ENCODE measurements around the gene QRFP.

Gene QRFP

GRCh38 chr9:130888146-130888885 lies 8.3 kb downstream of the QRFP start:
- no peak for DNase-seq

GRCh38 chr9:130887494-130888144 lies 9.0 kb downstream of the QRFP start:
- DNase-seq, result no peak

- no peak for DNase-seq
Observed at GRCh38 chr9:130886981-130887380, 9.6 kb downstream of the QRFP start.

GRCh38 chr9:130885484-130886375 lies 10.9 kb downstream of the QRFP start:
- DNase-seq, result no peak

- no peak for DNase-seq
Observed at GRCh38 chr9:130884542-130885483, 11.8 kb downstream of the QRFP start.

- no peak for DNase-seq
Observed at GRCh38 chr9:130884111-130884531, 12.5 kb downstream of the QRFP start.

- DNase-seq, result no peak
Observed at GRCh38 chr9:130883479-130883878, 13.1 kb downstream of the QRFP start.

GRCh38 chr9:130882696-130883225 lies 13.9 kb downstream of the QRFP start:
- DNase-seq, result no peak

GRCh38 chr9:130881516-130881915 lies 15.1 kb downstream of the QRFP start:
- no peak for DNase-seq

GRCh38 chr9:130880599-130881220 lies 15.9 kb downstream of the QRFP start:
- DNase-seq, result no peak

GRCh38 chr9:130879863-130880411 lies 16.7 kb downstream of the QRFP start:
- DNase-seq, result no peak

GRCh38 chr9:130878295-130878694 lies 18.3 kb downstream of the QRFP start:
- DNase-seq, result no peak

- no peak for DNase-seq
Observed at GRCh38 chr9:130877300-130877699, 19.3 kb downstream of the QRFP start.

GRCh38 chr9:130874783-130875182 lies 21.8 kb downstream of the QRFP start:
- DNase-seq, result no peak

GRCh38 chr9:130873966-130874365 lies 22.6 kb downstream of the QRFP start:
- DNase-seq, result no peak

- DNase-seq, result no peak
Observed at GRCh38 chr9:130872912-130873503, 23.6 kb downstream of the QRFP start.

GRCh38 chr9:130872508-130872907 lies 24.1 kb downstream of the QRFP start:
- no peak for DNase-seq

- no peak for DNase-seq
Observed at GRCh38 chr9:130872093-130872492, 24.5 kb downstream of the QRFP start.

- DNase-seq, result no peak
Observed at GRCh38 chr9:130871395-130872062, 25.1 kb downstream of the QRFP start.

Measured in HCEC 1CT (cell line).